Neural progenitor cell (in vitro differentiated cells): ENCODE measurements around the gene SLC38A1. TPM values are rescaled to one million over a fixed set of nuclear protein-coding genes. Genes with fewer than 3 reads are reported as not detected.
A peak's percentile ranks its signal among the peaks of the same experiment; 100 is the strongest.

Experiments
- DNase-seq: peaks from one replicate; pipeline ENCODE4 v3.0.0-alpha.2; 2016; ENCODE audit warnings: low spot score
- H2AFZ ChIP-seq: fragments of 200-600 bp; sonication (generic); replicated peaks from 2 replicates; pipeline ENCODE4 v1.6.1; 2016; ENCODE audit warnings: antibody characterized with exemption
- H3F3A ChIP-seq: fragments of 200-600 bp; sonication (generic); 2 replicates; pipeline ENCODE4 v1.6.1; 2016; ENCODE audit warnings: antibody characterized with exemption, low read depth
- H3K27ac ChIP-seq: fragments of 200-600 bp; sonication (generic); 2 replicates; pipeline ENCODE4 v1.5.1; 2016; ENCODE audit warnings: mild to moderate bottlenecking
- H3K27me3 ChIP-seq: fragments of 200-600 bp; sonication (generic); 2 replicates; pipeline ENCODE4 v1.6.1; 2016; ENCODE audit warnings: mild to moderate bottlenecking, moderate library complexity
- H3K36me3 ChIP-seq: fragments of 200-600 bp; sonication (generic); 2 replicates; pipeline ENCODE4 v1.5.1; 2016
- H3K4me1 ChIP-seq: fragments of 200-600 bp; sonication (generic); 2 replicates; pipeline ENCODE4 v1.6.1; 2016; ENCODE audit warnings: mixed run types
- H3K4me2 ChIP-seq: fragments of 200-600 bp; sonication (generic); 2 replicates; pipeline ENCODE4 v1.6.1; 2016
- H3K4me3 ChIP-seq: fragments of 200-600 bp; sonication (generic); 2 replicates; pipeline ENCODE4 v1.5.1; 2016
- H3K79me2 ChIP-seq: fragments of 200-600 bp; sonication (generic); 2 replicates; pipeline ENCODE4 v1.6.1; 2016; ENCODE audit warnings: low read depth
- H3K9ac ChIP-seq: fragments of 200-600 bp; sonication (generic); 2 replicates; pipeline ENCODE4 v1.6.1; 2016
- H3K9me3 ChIP-seq: fragments of 200-600 bp; sonication (generic); 2 replicates; pipeline ENCODE4 v1.5.1; 2016; ENCODE audit warnings: low read depth
- H4K20me1 ChIP-seq: fragments of 200-600 bp; sonication (generic); 2 replicates; pipeline ENCODE4 v1.6.1; 2016; ENCODE audit warnings: low read depth
- H3K27ac Mint-ChIP-seq: 3 replicates; pipeline ENCODE4 v1.8.0; 2021; ENCODE audit warnings: mixed read lengths
- H3K27me3 Mint-ChIP-seq: 2 replicates; pipeline ENCODE4 v1.8.0; 2022; ENCODE audit warnings: low read depth, mild to moderate bottlenecking, inconsistent platforms, moderate library complexity, mixed read lengths; ENCODE audit not compliant: insufficient read depth
- H3K36me3 Mint-ChIP-seq: 3 replicates; pipeline ENCODE4 v1.8.0; 2021; ENCODE audit warnings: mixed read lengths
- H3K4me1 Mint-ChIP-seq: 3 replicates; pipeline ENCODE4 v1.8.0; 2021; ENCODE audit warnings: mixed read lengths
- H3K4me3 Mint-ChIP-seq: 3 replicates; pipeline ENCODE4 v1.8.0; 2021; ENCODE audit warnings: mild to moderate bottlenecking, moderate library complexity, mixed read lengths
- H3K9me3 Mint-ChIP-seq: 3 replicates; pipeline ENCODE4 v1.8.0; 2020; ENCODE audit warnings: mixed read lengths
- EZH2 ChIP-seq: fragments of 200-600 bp; sonication (generic); IDR thresholded peaks from 2 replicates; pipeline ENCODE4 v1.6.1; 2017; ENCODE audit warnings: antibody characterized with exemption, mild to moderate bottlenecking, moderate library complexity
- EZH2phosphoT487 ChIP-seq: fragments of 200-600 bp; sonication (generic); IDR thresholded peaks from 2 replicates; pipeline ENCODE4 v1.6.1; 2017; ENCODE audit warnings: antibody characterized with exemption
- total RNA-seq: library from RNA; depleted of rRNA; stranded (reverse); fragments of >200 nt; gene quantifications from 2 replicates; pipeline ENCODE4 v1.2.3, GENCODE V29; 2015; ENCODE audit warnings: low replicate concordance
- TF ChIP-seq, protein P1 (sequence below): fragments of 200-600 bp; sonication (generic); IDR thresholded peaks from 2 replicates; pipeline ENCODE4 v1.5.1; 2017; ENCODE audit warnings: antibody characterized with exemption, mild to moderate bottlenecking

Gene SLC38A1
- total RNA-seq, 1 donor from 2014 or later, result 142 TPM

GRCh38 chr12:46160101-46160980 lies 108.5 kb downstream of the SLC38A1 start:
- no peaks in the 10 kb centered on the region for H3K36me3 ChIP-seq
- H3K27me3 Mint-ChIP-seq, result no peaks in the 10 kb centered on the region
- H3K27me3 ChIP-seq, result no peaks in the 10 kb centered on the region
- H3F3A ChIP-seq, result no peaks in the 10 kb centered on the region
- no peak overlapping the region for H3K27ac ChIP-seq
- no peak overlapping the region for H3K4me3 Mint-ChIP-seq
- DNase-seq, result no peak
- H4K20me1 ChIP-seq, result no peaks in the 10 kb centered on the region
- H3K79me2 ChIP-seq, result no peaks in the 10 kb centered on the region
- no peak overlapping the region for H3K4me3 ChIP-seq
- peak overlapping the region; percentile 22 for H2AFZ ChIP-seq
- peak overlapping the region; percentile 9 for H3K27ac Mint-ChIP-seq
- no peaks in the 10 kb centered on the region for H3K4me1 ChIP-seq
- no peaks in the 10 kb centered on the region for H3K36me3 Mint-ChIP-seq
- no peaks in the 10 kb centered on the region for H3K9me3 ChIP-seq
- peaks cover 15% of the 10 kb centered on the region for H3K4me1 Mint-ChIP-seq
- H3K9me3 Mint-ChIP-seq, result peaks cover 11% of the 10 kb centered on the region
- no peak overlapping the region for H3K9ac ChIP-seq
- H3K4me2 ChIP-seq, result no peak overlapping the region
- TF ChIP-seq EZH2, result no peak
- TF ChIP-seq, protein P1, sequence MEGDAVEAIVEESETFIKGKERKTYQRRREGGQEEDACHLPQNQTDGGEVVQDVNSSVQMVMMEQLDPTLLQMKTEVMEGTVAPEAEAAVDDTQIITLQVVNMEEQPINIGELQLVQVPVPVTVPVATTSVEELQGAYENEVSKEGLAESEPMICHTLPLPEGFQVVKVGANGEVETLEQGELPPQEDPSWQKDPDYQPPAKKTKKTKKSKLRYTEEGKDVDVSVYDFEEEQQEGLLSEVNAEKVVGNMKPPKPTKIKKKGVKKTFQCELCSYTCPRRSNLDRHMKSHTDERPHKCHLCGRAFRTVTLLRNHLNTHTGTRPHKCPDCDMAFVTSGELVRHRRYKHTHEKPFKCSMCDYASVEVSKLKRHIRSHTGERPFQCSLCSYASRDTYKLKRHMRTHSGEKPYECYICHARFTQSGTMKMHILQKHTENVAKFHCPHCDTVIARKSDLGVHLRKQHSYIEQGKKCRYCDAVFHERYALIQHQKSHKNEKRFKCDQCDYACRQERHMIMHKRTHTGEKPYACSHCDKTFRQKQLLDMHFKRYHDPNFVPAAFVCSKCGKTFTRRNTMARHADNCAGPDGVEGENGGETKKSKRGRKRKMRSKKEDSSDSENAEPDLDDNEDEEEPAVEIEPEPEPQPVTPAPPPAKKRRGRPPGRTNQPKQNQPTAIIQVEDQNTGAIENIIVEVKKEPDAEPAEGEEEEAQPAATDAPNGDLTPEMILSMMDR, result no peak
- TF ChIP-seq EZH2phosphoT487, result no peak

DNA sequence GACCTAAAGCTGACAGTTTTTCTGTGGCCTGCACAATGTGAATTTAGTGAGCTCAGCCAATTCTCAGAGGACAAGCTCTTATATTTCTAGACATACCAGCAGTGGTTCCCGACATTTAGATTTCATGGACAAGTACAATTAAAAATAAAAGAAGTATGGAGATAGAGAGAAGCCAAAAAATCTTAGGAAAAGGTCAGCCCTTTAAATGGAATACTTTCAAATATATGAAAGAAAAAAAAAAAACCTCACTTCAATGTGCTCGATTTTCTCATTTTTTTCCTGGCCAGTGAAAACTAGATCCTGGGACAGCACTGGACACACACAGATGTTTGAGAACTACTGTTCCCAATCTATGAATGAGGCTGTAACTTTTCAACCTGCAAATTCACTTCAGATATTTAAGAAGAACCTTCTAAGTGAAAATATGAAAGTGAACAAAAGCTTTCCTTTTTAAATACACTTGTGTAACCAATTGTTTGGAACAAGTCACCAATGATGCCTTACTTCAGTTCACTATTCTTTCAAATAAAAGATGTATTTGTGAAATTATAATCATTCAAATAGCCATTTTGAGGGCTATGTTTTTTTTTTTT lies 109.4 kb downstream of the SLC38A1 start:
- no peak overlapping the region for H2AFZ ChIP-seq
- no peak overlapping the region for H3K4me3 Mint-ChIP-seq

GRCh38 chr12:46158501-46158900 lies 110.3 kb downstream of the SLC38A1 start:
- H3K4me1 ChIP-seq, result no peaks in the 10 kb centered on the region

More for the DNA sequence above, 109.4 kb downstream of the SLC38A1 start:
- TF ChIP-seq EZH2phosphoT487, result no peak
- TF ChIP-seq, protein P1, result no peak
- no peak for TF ChIP-seq EZH2
- H3F3A ChIP-seq, result no peaks in the 10 kb centered on the region
- no peaks in the 10 kb centered on the region for H3K9me3 ChIP-seq
- no peaks in the 10 kb centered on the region for H3K36me3 Mint-ChIP-seq
- no peaks in the 10 kb centered on the region for H3K27me3 Mint-ChIP-seq
- no peak overlapping the region for H3K4me2 ChIP-seq
- H3K4me3 ChIP-seq, result no peak overlapping the region
- H3K9me3 Mint-ChIP-seq, result peaks cover 11% of the 10 kb centered on the region
- no peak overlapping the region for H3K9ac ChIP-seq
- no peaks in the 10 kb centered on the region for H3K4me1 ChIP-seq
- peaks cover 15% of the 10 kb centered on the region for H3K4me1 Mint-ChIP-seq
- no peak overlapping the region for H3K27ac Mint-ChIP-seq
- no peak for DNase-seq
- no peak overlapping the region for H3K27ac ChIP-seq
- no peaks in the 10 kb centered on the region for H3K79me2 ChIP-seq
- H3K36me3 ChIP-seq, result no peaks in the 10 kb centered on the region
- no peaks in the 10 kb centered on the region for H3K27me3 ChIP-seq
- no peaks in the 10 kb centered on the region for H4K20me1 ChIP-seq

More at GRCh38 chr12:46158501-46158900, 110.3 kb downstream of the SLC38A1 start:
- Histone ChIP-seq H2AFZ (no peak overlapping the region), H3K79me2 (no peaks in the 10 kb centered on the region), H3K9me3 (no peaks in the 10 kb centered on the region), H3K4me2 (no peak overlapping the region), H3K9ac (no peak overlapping the region), H3K36me3 (no peaks in the 10 kb centered on the region), H3K4me3 (no peak overlapping the region), H3F3A (no peaks in the 10 kb centered on the region), H3K27ac (no peak overlapping the region), H3K27me3 (no peaks in the 10 kb centered on the region), H4K20me1 (no peaks in the 10 kb centered on the region)
- H3K4me3 Mint-ChIP-seq, result no peak overlapping the region
- DNase-seq, result no peak
- no peaks in the 10 kb centered on the region for H3K36me3 Mint-ChIP-seq
- H3K4me1 Mint-ChIP-seq, result peaks cover 15% of the 10 kb centered on the region
- no peaks in the 10 kb centered on the region for H3K27me3 Mint-ChIP-seq
- TF ChIP-seq EZH2phosphoT487 (no peak), EZH2 (no peak)
- TF ChIP-seq, protein P1, result no peak
- no peak overlapping the region for H3K27ac Mint-ChIP-seq
- H3K9me3 Mint-ChIP-seq, result peaks cover 11% of the 10 kb centered on the region
